ENCODE results near the gene SMTNL2.

The SMTNL2 gene

DNA sequence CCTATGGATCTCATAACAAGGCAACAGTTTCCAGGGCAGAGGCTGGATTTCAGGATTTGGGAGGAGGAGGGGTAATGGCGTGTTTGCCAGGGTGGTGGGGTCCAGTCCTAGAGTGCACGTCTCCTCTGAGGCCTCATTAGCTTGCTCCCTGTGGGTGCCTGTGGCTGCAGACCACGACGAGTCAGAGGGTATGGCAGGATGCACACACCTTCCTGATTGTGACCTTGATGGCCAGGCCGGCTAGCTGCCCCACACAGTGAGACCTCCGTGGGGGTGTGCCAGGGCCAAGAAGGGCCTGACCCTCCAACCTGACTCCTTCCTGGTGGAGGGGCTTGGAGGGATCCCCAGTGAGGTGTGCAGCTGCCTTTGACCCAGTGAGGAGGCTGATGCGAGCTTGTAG is 4.0 kb upstream of the SMTNL2 start:
- Histone ChIP-seq H3K4me3 (ENCODE audit: low read length) (no peak overlapping the region), H3K9me3 (replicated peaks; ENCODE audit: insufficient read depth, low read length) (no peaks in the 10 kb centered on the region), H3K27me3 (replicated peaks; ENCODE audit: insufficient read depth, low read length) (peaks cover 74% of the 10 kb centered on the region), H3K4me1 (ENCODE audit: low read length) (no peaks in the 10 kb centered on the region), H3K4me2 (ENCODE audit: low read depth, low read length) (no peak overlapping the region), H2AFZ (ENCODE audit: low read length) (no peak overlapping the region), H3K9me2 (replicated peaks; ENCODE audit: insufficient read depth, low read length) (no peaks in the 10 kb centered on the region), H3K9ac (ENCODE audit: low read length) (no peak overlapping the region), H3F3A (ENCODE audit: insufficient read depth, low read length) (no peaks in the 10 kb centered on the region), H3K27ac (ENCODE audit: low read length) (no peak overlapping the region), H4K20me1 (ENCODE audit: insufficient read depth, low read length) (no peaks in the 10 kb centered on the region), H3K36me3 (replicated peaks; ENCODE audit: insufficient read depth, low read length) (no peaks in the 10 kb centered on the region), H3K79me2 (ENCODE audit: low read length) (no peaks in the 10 kb centered on the region)
- DNase-seq, result no peak
- TF ChIP-seq, protein P1, sequence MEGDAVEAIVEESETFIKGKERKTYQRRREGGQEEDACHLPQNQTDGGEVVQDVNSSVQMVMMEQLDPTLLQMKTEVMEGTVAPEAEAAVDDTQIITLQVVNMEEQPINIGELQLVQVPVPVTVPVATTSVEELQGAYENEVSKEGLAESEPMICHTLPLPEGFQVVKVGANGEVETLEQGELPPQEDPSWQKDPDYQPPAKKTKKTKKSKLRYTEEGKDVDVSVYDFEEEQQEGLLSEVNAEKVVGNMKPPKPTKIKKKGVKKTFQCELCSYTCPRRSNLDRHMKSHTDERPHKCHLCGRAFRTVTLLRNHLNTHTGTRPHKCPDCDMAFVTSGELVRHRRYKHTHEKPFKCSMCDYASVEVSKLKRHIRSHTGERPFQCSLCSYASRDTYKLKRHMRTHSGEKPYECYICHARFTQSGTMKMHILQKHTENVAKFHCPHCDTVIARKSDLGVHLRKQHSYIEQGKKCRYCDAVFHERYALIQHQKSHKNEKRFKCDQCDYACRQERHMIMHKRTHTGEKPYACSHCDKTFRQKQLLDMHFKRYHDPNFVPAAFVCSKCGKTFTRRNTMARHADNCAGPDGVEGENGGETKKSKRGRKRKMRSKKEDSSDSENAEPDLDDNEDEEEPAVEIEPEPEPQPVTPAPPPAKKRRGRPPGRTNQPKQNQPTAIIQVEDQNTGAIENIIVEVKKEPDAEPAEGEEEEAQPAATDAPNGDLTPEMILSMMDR (IDR thresholded peaks at IDR 0.05; ENCODE audit: low read length), result no peak
- no peak for TF ChIP-seq EZH2 (optimal IDR thresholded peaks at IDR 0.05; ENCODE audit: low read depth, low read length)
- no peak for TF ChIP-seq EZH2phosphoT487 (IDR thresholded peaks at IDR 0.05; ENCODE audit: low read length)

DNA sequence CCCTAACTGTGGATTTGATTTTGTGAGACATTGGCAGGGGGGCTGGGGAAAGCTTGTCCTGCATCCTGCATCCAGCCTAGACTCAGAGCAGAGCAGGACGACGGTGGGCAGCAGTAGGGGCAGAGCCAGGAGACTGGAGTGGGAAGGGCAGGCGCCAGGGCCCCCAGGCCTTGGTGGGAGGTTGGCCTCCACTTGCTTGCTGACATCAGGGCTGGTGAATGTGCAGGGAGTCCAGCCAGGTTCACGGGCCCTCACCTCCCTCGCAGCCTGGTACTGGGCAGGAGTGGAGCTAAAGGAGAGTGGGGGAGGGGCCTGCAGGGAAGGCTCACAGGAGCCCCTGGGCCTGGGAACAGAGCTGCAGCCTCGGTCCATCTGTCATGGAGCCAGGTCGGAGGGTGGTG is 2.2 kb upstream of the SMTNL2 start:
- H3K9me2 ChIP-seq (replicated peaks; ENCODE audit: insufficient read depth, low read length), result no peaks in the 10 kb centered on the region
- DNase-seq, result no peak
- H4K20me1 ChIP-seq (ENCODE audit: insufficient read depth, low read length), result no peaks in the 10 kb centered on the region
- no peaks in the 10 kb centered on the region for H3K4me1 ChIP-seq (ENCODE audit: low read length)
- no peaks in the 10 kb centered on the region for H3K36me3 ChIP-seq (replicated peaks; ENCODE audit: insufficient read depth, low read length)
- H3K79me2 ChIP-seq (ENCODE audit: low read length), result no peaks in the 10 kb centered on the region
- H3K4me3 ChIP-seq (ENCODE audit: low read length), result no peak overlapping the region
- H3K9me3 ChIP-seq (replicated peaks; ENCODE audit: insufficient read depth, low read length), result no peaks in the 10 kb centered on the region
- no peak overlapping the region for H3K9ac ChIP-seq (ENCODE audit: low read length)
- H3K4me2 ChIP-seq (ENCODE audit: low read depth, low read length), result no peak overlapping the region
- peaks cover 79% of the 10 kb centered on the region for H3K27me3 ChIP-seq (replicated peaks; ENCODE audit: insufficient read depth, low read length)
- no peaks in the 10 kb centered on the region for H3F3A ChIP-seq (ENCODE audit: insufficient read depth, low read length)
- no peak overlapping the region for H3K27ac ChIP-seq (ENCODE audit: low read length)
- TF ChIP-seq, protein P1 (IDR thresholded peaks at IDR 0.05; ENCODE audit: low read length), result no peak
- TF ChIP-seq EZH2phosphoT487 (IDR thresholded peaks at IDR 0.05; ENCODE audit: low read length) (no peak), EZH2 (optimal IDR thresholded peaks at IDR 0.05; ENCODE audit: low read depth, low read length) (no peak)
- H2AFZ ChIP-seq (ENCODE audit: low read length), result no peak overlapping the region

DNA sequence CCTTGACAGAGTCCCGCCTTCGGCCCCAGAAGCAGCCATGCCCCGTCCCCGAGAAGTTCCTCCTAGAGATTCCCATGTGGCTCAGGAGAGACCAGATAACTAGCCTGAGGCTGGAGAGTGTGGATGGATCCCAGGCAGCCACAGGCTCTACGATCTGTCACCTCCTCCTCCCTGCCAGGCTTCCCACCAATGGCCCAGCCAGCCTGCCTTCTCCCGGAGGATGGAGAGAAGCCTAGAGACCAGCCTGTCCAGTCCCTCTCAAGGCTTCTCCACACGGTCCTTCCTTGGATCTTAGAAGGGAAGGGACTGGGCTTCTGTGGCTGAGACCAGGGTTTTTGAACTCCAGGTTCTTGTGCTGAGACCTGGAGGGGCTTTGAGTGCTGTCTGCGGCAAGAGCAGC is 1.6 kb upstream of the SMTNL2 start:
- Histone ChIP-seq H3K4me2 (ENCODE audit: low read depth, low read length) (no peak overlapping the region), H3K79me2 (ENCODE audit: low read length) (no peaks in the 10 kb centered on the region), H2AFZ (ENCODE audit: low read length) (no peak overlapping the region), H3K9me3 (replicated peaks; ENCODE audit: insufficient read depth, low read length) (no peaks in the 10 kb centered on the region), H3K27me3 (replicated peaks; ENCODE audit: insufficient read depth, low read length) (peaks cover 79% of the 10 kb centered on the region), H3K4me1 (ENCODE audit: low read length) (no peaks in the 10 kb centered on the region), H3K27ac (ENCODE audit: low read length) (no peak overlapping the region), H3K36me3 (replicated peaks; ENCODE audit: insufficient read depth, low read length) (no peaks in the 10 kb centered on the region), H3F3A (ENCODE audit: insufficient read depth, low read length) (no peaks in the 10 kb centered on the region), H3K9me2 (replicated peaks; ENCODE audit: insufficient read depth, low read length) (no peaks in the 10 kb centered on the region), H3K9ac (ENCODE audit: low read length) (no peak overlapping the region), H3K4me3 (ENCODE audit: low read length) (no peak overlapping the region), H4K20me1 (ENCODE audit: insufficient read depth, low read length) (no peaks in the 10 kb centered on the region)
- TF ChIP-seq EZH2 (optimal IDR thresholded peaks at IDR 0.05; ENCODE audit: low read depth, low read length) (no peak), EZH2phosphoT487 (IDR thresholded peaks at IDR 0.05; ENCODE audit: low read length) (no peak)
- TF ChIP-seq, protein P1 (IDR thresholded peaks at IDR 0.05; ENCODE audit: low read length), result no peak
- no peak for DNase-seq

Data from MM.1S (cell line).